GM12872 (cell line): ENCODE data around the gene ZNF362.

Source experiments
- TF ChIP-seq, protein P1 (sequence below): IDR thresholded peaks from 3 replicates; pipeline ENCODE4 v1.5.1; 2011; ENCODE audit warnings: low read depth, mild to moderate bottlenecking, low read length, moderate library complexity; ENCODE audit not compliant: insufficient read depth

The ZNF362 gene

DNA sequence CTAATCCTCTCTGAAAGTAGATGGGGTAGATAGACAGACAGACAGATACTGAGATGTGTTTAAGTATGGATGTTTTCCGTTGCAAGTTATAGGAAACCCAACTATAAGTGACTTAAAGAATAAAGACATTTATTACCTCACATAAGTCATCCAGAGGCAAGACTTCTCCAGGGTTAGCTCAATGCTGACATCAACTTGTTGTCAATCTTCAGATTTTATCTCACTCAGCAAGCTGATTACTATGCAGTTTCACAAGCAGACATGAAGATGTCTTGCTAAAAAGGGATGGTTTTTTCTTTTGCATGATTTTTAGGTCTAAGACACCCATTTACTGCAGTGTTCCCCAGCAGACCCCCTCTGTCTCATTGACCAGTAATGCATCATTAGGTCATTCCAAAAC lies 30.7 kb upstream of the ZNF362 start:
- TF ChIP-seq, protein P1, sequence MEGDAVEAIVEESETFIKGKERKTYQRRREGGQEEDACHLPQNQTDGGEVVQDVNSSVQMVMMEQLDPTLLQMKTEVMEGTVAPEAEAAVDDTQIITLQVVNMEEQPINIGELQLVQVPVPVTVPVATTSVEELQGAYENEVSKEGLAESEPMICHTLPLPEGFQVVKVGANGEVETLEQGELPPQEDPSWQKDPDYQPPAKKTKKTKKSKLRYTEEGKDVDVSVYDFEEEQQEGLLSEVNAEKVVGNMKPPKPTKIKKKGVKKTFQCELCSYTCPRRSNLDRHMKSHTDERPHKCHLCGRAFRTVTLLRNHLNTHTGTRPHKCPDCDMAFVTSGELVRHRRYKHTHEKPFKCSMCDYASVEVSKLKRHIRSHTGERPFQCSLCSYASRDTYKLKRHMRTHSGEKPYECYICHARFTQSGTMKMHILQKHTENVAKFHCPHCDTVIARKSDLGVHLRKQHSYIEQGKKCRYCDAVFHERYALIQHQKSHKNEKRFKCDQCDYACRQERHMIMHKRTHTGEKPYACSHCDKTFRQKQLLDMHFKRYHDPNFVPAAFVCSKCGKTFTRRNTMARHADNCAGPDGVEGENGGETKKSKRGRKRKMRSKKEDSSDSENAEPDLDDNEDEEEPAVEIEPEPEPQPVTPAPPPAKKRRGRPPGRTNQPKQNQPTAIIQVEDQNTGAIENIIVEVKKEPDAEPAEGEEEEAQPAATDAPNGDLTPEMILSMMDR: no peak

DNA sequence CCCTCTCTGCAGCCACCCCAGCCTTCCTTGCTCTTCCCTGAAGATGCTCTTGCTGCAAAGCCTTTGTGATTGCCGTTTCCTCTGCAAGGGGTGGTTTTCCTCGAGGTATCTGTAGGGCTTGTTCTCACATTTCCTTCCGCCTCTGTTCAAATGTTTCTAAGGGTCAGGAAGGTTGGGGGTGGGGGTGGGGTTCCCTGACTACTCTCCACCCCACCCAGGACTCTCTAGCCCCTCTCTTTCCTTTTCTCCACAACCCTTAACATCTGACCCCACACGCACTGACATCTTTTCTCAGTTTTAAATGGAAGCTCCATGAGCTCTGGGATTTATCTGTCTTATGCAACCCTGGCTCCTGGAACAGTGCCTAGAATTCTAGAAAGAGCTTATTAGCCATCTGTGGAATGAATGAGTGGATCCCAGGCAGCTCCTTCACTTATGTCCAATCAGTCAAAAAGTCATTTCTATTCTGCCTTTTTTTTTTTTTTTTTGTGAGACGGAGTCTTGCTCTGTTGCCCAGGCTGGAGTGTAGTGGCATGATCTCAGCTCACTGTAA lies 27.3 kb upstream of the ZNF362 start:
- TF ChIP-seq, protein P1: no peak

DNA sequence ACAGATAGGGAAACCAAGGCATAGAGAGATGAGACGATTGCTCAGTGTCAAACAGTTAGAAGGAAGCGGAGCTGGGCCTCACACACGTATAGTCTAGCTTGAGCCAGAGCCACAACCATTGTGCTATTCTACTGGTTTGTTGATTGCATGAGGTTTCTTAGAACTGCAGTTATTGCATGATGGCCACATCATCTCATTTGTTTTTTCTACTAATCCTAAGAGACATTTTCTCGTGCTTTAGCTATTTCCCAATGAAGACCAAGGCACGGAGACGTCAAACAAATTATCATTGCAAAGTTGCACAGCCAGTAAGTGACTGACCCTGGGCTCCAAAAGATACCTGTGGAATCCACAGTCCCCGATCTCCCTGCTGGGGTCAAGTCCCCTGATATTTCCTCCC lies 25.1 kb upstream of the ZNF362 start:
- TF ChIP-seq, protein P1: no peak

DNA sequence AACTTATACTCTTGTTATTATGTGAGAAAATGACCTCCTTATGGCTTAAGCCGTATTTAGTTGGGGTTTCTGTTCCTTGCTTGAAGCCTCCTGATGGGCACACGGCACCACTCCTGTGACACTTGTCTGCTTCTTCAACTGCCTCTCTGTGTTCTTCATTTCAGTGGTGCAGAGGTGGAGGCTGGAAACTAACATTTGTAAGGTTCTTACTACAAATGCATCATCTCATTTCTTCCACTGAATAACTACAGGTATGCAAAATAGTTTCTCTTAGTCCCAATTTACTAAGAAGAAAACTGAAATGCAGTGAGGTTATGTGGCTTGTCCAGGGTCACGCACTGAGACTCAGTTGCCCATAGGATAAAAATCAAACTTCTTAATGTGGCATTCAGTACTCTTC lies 23.6 kb upstream of the ZNF362 start:
- TF ChIP-seq, protein P1: no peak

DNA sequence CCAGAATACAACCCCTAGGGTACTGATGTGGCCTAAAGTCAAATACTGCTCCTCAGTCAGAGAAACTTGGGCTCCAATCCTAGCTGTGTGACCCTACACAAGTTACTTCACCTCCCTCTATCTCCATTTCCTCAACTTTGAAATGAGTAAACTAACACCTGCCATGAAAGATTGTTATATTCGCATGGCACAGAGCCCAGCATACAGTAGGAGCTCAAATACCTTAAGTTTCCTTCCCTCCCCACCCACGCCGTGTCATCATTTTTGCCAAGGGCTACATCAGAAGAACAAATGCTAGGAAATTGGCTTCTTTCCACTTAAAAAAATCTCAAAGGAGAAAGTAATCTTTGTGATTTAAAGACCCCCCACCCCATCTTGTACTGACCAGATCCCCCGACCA lies 22.2 kb upstream of the ZNF362 start:
- TF ChIP-seq, protein P1: no peak

DNA sequence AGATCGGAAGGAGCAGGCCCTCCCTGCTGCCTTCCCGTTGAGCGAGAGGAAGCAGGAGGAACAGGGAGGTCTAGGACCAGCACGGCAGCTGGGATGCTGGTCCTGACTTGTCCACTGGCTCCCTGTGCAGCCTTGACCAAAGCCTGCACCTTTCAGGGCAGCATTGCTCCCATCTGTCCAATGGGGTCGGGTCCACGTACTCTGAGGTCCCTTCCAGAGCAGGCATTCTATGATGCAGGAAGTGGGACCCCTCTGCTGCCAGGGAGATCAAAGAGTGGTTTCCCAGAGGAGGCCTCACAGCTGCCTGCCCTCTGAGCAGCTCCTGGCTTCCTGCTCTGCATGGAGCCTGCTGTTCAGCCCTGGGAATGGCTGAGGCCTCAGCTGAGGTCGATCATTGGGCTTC lies 21.7 kb upstream of the ZNF362 start:
- TF ChIP-seq, protein P1: no peak

DNA sequence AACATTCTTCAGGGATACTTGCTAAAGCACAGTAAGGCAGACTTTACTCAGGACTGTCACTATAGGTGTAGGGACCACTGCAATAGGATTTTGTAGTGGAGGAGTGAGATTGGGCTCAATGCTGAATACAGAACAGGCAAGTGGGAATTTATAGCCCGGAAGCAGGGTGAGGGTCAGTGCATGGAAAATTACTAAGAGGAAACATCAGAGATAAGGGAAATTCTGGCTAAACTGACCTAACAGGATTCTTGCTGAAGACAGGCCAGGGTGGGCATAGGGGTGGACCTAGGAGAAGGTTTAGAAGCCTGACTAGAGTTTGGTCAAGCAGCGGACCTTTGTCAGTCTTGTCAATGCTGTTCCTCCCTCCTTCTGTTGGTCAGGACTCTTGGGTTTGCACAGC lies 20.8 kb upstream of the ZNF362 start:
- TF ChIP-seq, protein P1: no peak

DNA sequence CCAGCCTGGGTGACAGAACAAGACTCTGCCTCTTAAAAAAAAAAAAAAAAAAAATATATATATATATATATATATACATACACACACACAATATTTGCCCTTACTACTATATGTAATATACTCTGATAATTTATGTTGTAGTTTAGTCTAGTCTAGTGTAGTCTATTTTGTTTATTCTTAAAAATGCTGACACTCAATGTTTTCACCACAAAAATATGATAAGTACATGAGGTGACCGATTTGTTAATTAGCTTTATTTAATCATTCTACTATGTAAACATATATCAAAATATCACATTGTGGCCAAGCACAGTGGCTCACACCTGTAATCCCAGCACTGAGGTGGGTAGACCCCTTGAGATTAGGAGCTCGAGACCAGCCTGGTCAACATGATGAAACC lies 19.8 kb upstream of the ZNF362 start:
- TF ChIP-seq, protein P1: no peak
